HCT116 (cell line): ENCODE measurements around the gene ATP8B3.

Experiments used
- CEBPB ChIP-seq: IDR thresholded peaks from 2 replicates; pipeline ENCODE4 v1.6.1; 2012; ENCODE audit warnings: low read depth
- ELF1 ChIP-seq: IDR thresholded peaks from 2 replicates; pipeline ENCODE4 v1.6.1; 2012; ENCODE audit warnings: low read depth, borderline replicate concordance
- EZH2 ChIP-seq: fragments of 200-600 bp; sonication (generic); IDR thresholded peaks from 2 replicates; pipeline ENCODE4 v1.6.1; 2017; ENCODE audit warnings: antibody characterized with exemption, mixed run types
- JUND ChIP-seq: IDR thresholded peaks from 2 replicates; pipeline ENCODE4 v1.6.1; 2012
- POLR2A ChIP-seq: IDR thresholded peaks from 2 replicates; pipeline ENCODE4 v1.7.0; 2011; ENCODE audit warnings: borderline replicate concordance; ENCODE audit not compliant: insufficient read depth, insufficient read length; ENCODE audit errors: extremely low read depth
- POLR2AphosphoS5 ChIP-seq: IDR thresholded peaks from 2 replicates; pipeline ENCODE4 v1.6.1; 2011; ENCODE audit warnings: mild to moderate bottlenecking, low read depth, low read length, moderate library complexity
- RAD21 ChIP-seq: IDR thresholded peaks from 2 replicates; pipeline ENCODE4 v1.6.1; 2012; ENCODE audit warnings: low read depth, mild to moderate bottlenecking
- SRF ChIP-seq: IDR thresholded peaks from 2 replicates; pipeline ENCODE4 v1.6.1; 2012; ENCODE audit warnings: low read depth
- TF ChIP-seq, protein P1 (sequence below), 3 experiments: fragments of 200-600 bp in 1 of 3; sonication (generic) in 1 of 3; IDR thresholded peaks in 2 of 3; conservative IDR thresholded peaks in 1 of 3; 2 replicates each; pipeline ENCODE4 v1.5.1; 2012 to 2017; ENCODE audit warnings: low read depth in 2 of 3, low read length in 2 of 3, antibody characterized with exemption in 1 of 3, borderline replicate concordance in 1 of 3, control low read depth in 1 of 3, mild to moderate bottlenecking in 1 of 3, mixed read lengths in 1 of 3, mixed run types in 1 of 3, moderate library complexity in 1 of 3; ENCODE audit not compliant: insufficient read depth in 1 of 3
- TF ChIP-seq, protein P2 (sequence below): IDR thresholded peaks from 2 replicates; pipeline ENCODE4 v1.6.1; 2012; ENCODE audit warnings: low read depth
- TF ChIP-seq, protein P3 (sequence below): IDR thresholded peaks from 2 replicates; pipeline ENCODE4 v1.6.1; 2012

DNA sequence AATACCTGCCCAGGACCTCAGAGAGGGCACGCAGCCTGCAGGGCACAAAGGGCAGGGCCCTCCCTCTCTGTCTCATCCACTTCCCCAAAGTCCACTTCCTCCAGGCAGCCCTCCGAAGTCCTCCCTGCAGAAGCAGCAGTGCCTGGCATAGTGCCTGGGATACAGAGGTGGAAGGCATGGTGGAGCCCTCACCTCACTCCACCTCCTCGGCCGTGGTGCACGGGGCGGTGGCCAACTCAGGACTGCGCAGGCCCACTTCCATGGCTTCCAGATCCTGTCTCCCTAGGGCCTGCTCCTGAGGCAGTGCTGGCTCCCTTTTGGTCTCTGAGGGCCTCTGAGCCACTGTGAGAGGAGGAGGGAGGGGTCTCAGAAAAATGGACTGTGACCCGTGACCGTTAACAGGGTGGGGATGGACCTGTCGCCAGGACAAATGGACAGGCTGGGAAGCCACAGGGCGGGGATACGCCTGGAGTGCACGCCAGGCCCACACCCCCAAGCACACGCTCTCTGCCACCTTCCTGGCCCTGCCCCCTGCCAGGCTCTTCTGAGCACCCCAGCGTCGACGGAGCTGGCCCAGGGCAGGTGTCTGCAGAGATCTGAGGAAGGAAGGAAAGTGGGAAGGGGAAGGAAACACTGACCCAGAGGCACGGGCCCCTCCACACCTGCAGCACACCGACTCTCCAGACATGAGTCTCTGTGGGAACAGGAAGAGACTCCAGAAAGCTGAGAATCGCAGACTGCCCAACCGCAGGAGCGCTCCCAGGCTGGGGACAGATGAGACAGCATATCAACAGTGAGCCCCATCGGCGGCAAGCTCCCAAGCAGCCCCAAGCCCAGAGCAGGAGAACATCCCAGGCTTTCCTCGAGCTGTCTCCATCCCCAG is 27.8 kb upstream of the ATP8B3 start:
- TF ChIP-seq, protein P1, sequence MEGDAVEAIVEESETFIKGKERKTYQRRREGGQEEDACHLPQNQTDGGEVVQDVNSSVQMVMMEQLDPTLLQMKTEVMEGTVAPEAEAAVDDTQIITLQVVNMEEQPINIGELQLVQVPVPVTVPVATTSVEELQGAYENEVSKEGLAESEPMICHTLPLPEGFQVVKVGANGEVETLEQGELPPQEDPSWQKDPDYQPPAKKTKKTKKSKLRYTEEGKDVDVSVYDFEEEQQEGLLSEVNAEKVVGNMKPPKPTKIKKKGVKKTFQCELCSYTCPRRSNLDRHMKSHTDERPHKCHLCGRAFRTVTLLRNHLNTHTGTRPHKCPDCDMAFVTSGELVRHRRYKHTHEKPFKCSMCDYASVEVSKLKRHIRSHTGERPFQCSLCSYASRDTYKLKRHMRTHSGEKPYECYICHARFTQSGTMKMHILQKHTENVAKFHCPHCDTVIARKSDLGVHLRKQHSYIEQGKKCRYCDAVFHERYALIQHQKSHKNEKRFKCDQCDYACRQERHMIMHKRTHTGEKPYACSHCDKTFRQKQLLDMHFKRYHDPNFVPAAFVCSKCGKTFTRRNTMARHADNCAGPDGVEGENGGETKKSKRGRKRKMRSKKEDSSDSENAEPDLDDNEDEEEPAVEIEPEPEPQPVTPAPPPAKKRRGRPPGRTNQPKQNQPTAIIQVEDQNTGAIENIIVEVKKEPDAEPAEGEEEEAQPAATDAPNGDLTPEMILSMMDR (IDR thresholded peaks at IDR 0.05 in 2 of 3, conservative IDR thresholded peaks at IDR 0.05 in 1 of 3; ENCODE audit: borderline replicate concordance in 1 of 3, insufficient read depth in 1 of 3, low read depth in 2 of 3, low read length in 2 of 3): no peak
- TF ChIP-seq CEBPB: no peak
- TF ChIP-seq RAD21: no peak
- no peak for TF ChIP-seq POLR2AphosphoS5
- TF ChIP-seq, protein P2, sequence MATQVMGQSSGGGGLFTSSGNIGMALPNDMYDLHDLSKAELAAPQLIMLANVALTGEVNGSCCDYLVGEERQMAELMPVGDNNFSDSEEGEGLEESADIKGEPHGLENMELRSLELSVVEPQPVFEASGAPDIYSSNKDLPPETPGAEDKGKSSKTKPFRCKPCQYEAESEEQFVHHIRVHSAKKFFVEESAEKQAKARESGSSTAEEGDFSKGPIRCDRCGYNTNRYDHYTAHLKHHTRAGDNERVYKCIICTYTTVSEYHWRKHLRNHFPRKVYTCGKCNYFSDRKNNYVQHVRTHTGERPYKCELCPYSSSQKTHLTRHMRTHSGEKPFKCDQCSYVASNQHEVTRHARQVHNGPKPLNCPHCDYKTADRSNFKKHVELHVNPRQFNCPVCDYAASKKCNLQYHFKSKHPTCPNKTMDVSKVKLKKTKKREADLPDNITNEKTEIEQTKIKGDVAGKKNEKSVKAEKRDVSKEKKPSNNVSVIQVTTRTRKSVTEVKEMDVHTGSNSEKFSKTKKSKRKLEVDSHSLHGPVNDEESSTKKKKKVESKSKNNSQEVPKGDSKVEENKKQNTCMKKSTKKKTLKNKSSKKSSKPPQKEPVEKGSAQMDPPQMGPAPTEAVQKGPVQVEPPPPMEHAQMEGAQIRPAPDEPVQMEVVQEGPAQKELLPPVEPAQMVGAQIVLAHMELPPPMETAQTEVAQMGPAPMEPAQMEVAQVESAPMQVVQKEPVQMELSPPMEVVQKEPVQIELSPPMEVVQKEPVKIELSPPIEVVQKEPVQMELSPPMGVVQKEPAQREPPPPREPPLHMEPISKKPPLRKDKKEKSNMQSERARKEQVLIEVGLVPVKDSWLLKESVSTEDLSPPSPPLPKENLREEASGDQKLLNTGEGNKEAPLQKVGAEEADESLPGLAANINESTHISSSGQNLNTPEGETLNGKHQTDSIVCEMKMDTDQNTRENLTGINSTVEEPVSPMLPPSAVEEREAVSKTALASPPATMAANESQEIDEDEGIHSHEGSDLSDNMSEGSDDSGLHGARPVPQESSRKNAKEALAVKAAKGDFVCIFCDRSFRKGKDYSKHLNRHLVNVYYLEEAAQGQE: no peak
- TF ChIP-seq POLR2A: no peak
- TF ChIP-seq JUND: no peak
- TF ChIP-seq ELF1: no peak
- no peak for TF ChIP-seq EZH2
- TF ChIP-seq, protein P3, sequence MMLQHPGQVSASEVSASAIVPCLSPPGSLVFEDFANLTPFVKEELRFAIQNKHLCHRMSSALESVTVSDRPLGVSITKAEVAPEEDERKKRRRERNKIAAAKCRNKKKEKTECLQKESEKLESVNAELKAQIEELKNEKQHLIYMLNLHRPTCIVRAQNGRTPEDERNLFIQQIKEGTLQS: no peak
- TF ChIP-seq SRF: no peak
